Stimulated activated CD4-positive, alpha-beta T cell treated with anti-CD3 and anti-CD28 coated beads, TNF-alpha, amount 100 ng/mL, for 48 hours (primary cell): ENCODE measurements around the gene DOCK9.

Experiments
- DNase-seq, 3 donors: peaks; one replicate each; pipeline ENCODE4 v3.0.0-alpha.2; 2020; ENCODE audit warnings: low read depth in 3 of 3

The DOCK9 gene

GRCh38 chr13:98886587-98887230, 91.2 kb downstream of the DOCK9 start:
- DNase-seq: no peak

GRCh38 chr13:98885600-98885999, 92.3 kb downstream of the DOCK9 start:
- DNase-seq: no peak

DNA sequence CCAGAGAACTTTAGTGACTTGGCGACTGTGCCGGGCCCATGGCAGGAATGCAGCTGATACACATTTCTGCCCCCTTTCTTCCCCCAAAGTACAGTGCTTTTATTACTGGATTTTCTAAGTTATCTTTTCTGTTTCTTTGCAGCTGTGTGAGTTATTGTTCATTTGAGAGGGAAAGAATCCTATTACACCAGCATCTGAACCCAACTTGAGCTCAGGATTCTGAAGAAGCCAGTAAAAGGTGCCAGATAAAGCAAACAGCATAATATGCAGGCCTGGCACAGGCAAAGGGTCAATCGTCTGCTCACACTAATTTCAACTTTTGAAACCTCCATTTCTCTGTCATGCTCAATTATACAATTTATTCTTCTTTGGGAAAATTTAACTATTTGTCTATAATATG, 93.9 kb downstream of the DOCK9 start:
- DNase-seq: no peak

DNA sequence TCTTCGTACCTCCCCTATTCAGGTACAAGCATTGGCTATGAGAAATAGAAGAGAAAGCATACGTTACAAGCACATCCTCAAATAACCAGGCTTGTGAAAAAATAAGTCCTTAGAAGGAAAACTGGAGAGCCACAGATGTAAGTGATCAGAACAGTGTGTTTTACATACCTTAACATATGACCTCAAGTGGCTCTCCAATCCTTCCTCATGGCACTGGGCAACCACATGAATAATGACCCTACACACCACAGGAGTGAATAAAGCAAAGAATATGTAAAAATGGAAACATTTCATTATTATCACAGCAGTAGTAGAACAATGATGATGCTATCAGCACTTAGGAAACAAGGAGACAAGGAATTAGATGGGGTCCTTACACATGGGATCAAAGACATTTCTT, 96.5 kb downstream of the DOCK9 start:
- DNase-seq: no peak

GRCh38 chr13:98880677-98881076, 97.2 kb downstream of the DOCK9 start:
- no peak for DNase-seq

DNA sequence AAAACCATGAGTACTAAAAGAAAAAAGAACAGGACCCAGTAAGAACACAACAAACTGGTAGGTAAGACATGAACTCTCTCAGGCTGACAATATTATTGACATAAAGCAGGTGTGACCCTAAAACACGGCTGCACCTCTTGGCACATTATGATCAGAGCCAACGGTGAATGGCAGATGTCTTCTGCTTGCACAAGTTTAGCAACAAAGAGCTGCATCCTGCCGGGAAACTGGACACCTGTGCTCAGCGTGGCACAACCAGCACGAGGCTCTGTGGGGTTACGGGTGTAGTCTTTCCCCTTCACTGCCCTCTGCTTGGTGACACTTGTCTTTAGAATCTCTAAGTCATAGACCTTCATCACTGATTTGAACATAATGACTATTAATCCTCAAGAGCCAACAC, 97.9 kb downstream of the DOCK9 start:
- DNase-seq: no peak

- DNase-seq: no peak
Measured at GRCh38 chr13:98879127-98879520, 98.7 kb downstream of the DOCK9 start.

- DNase-seq: no peak
Measured at GRCh38 chr13:98878486-98879126, 99.3 kb downstream of the DOCK9 start.

GRCh38 chr13:98877936-98878335, 99.9 kb downstream of the DOCK9 start:
- no peak for DNase-seq

- DNase-seq: no peak
Measured at GRCh38 chr13:98877466-98877865, 100.4 kb downstream of the DOCK9 start.

DNA sequence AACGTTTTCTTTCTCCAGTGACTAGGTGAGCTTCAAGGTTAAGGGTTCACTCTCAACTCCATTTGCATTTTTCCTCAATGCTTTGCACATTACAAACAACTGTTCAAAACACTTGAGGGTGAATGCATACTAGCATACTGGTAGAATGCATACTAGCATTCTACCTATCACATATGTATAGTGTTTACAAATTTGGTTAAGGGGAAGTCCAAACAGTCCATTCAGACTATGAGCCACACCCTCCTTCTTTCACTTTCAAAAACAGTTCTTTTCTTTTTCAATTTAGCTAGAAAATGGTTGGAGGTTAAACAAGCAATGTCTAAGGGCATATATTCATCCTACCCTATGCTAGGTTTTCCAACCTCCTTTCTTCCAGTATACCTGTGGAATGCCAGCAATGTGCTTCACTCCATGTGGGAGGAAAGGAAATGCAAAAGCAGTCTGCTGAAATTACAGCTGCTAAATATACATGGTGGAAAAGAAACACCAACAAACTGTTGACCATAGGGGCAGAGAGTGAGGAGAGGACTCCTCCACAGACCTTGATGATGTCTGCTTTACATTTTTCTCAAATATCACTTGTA, 102.6 kb downstream of the DOCK9 start:
- DNase-seq: no peak

GRCh38 chr13:98874029-98874397, 103.9 kb downstream of the DOCK9 start:
- DNase-seq: no peak

- DNase-seq: no peak
Measured at GRCh38 chr13:98873377-98874028, 104.4 kb downstream of the DOCK9 start.

GRCh38 chr13:98871727-98872126, 106.1 kb downstream of the DOCK9 start:
- no peak for DNase-seq

DNA sequence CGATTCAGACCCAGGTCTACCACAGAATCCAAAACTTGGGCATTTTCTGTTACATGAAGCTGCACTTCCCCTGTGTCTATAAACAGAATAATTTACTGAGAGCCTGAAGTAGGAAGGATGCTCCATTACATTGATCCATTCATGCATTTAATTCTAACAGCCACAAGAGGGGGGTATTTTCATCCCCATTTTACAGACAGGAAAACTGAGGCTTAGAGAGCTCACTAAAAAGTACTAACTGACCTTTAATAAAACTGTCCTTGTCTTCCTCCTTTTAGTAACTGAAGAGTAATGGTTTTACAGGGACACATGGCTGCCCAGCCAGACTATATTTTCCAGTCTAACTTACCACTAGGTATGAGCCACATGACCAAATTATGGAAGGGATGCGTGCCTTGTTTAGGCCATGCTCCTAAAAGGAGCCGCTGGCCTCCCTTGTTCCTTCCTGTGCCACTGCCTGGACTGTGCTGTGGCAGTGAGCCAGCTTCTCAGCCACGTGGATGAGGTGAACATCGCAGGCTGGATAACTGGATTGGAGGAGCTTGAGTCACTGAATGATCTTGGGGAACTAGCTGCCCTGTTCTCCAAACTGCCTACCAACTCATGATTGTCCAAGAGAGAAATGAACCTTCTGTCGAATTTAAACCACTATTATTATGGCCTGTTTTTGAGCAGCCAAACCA, 108.3 kb downstream of the DOCK9 start:
- no peak for DNase-seq

DNA sequence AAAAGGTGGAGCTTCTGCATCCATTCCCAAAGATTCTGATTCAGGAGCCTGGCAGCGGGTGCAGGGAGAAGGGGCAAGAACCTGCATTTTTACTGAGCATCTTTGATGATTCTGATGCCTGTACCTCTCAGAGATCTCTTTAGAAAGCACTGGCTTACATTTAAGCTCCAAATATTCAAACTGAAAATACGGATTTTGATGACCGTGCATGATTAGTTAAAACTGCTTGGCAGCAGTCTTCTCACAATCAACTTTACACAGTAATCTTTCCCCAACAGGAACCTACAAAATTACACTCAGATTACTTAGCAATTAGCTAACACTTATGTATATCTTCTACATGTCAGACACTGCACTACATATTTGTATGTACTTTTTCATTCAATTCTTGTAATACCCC, 108.9 kb downstream of the DOCK9 start:
- DNase-seq: no peak

- no peak for DNase-seq
Measured at GRCh38 chr13:98866882-98867281, 111.0 kb downstream of the DOCK9 start.

GRCh38 chr13:98860491-98860890, 117.4 kb downstream of the DOCK9 start:
- DNase-seq: no peak

DNA sequence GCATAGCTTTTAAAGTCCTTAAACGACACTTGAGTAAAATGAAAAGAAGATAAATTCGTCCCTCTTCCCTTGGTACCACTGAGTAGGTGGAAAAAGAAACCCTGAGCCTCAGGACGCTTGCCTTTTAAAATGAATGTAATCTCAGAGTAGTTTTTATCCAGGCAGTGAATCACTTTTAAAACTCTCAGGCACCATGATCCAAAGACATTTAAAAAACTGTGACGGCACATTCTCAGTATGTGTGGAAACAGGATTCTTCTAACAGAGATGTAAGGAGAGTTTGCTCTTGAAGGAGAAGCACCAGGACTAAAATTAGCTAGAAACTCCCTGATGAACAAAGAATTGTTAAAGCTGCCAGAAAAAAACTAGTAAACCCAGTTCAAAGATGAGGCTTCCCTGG, 119.7 kb downstream of the DOCK9 start:
- no peak for DNase-seq

DNA sequence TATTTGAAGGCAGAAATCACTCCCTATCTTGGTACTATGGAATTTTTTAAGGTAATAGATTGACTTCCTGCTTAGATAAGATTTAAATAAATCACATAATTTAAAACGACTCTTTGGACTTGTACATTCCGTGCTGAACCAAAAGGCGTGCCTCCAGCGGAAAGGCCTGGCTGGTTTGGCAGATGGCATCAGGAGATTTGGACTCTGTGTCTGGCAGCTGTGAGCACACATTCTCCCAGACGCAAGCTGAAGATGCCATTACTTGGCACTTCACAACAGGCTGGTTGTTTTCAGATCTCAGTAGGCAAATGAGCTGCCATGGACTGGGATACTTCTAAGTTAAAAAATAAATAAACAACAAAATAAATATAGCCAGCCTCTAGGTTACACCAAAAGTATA, 120.9 kb downstream of the DOCK9 start:
- DNase-seq: no peak

DNA sequence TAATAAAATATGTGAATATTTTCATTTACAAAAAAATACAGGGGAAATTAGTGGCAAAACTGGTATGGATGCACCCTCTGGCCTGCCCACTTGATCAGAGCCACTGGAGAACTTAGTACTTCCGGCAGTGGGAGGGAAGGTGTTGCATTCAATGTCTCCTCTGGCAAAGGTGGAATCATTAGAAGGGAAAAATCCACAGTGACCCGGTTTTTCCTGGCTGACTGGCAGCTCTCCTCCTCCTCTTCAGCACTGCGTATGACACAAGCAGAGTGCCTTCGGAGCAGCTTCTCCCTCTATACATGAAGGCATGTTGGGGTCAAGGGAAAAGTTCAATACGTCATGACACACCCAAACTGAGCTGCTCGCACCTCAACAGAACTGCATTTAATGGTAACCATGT, 123.4 kb downstream of the DOCK9 start:
- no peak for DNase-seq

DNA sequence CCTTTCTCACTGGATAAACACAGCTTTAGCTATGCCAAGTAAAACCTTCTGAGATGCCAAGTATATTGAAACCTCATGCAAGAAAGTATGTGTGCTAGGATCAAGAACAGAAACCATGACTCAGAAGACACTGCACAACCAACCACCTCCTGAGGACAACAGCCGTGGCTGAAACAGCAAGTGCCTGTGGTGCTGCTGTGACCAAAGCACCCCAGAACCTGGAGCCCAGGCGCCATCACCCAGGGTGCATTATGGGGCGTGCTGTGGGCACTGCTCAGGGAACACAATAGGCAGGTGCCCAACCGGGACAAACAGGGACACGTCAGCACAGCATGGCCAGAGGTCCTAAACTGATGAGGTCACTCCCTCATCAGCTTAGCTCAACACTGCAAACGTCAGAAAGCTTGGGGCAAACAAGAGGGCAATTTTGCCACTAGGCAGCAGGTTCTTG, 124.1 kb downstream of the DOCK9 start:
- peak; percentile 50 to 70 (median 54) for DNase-seq
